Measurements from ENCODE around the gene DHX30.
A peak's percentile ranks its signal among the peaks of the same experiment; 100 is the strongest.
"Not testable (repeated sequence)": the region's sequence is repeated elsewhere in the genome, so short reads cannot be mapped to it uniquely, and the experiment has no call there.

DHX30 gene

GRCh38 chr3:47817609-47818008 is 14.7 kb downstream of the DHX30 start:
- TF ChIP-seq CTCF (conservative IDR thresholded peaks at IDR 0.05) (no peak), ZFX (IDR thresholded peaks at IDR 0.05) (no peak)
- no peak overlapping the region for H3K27ac ChIP-seq

DNA sequence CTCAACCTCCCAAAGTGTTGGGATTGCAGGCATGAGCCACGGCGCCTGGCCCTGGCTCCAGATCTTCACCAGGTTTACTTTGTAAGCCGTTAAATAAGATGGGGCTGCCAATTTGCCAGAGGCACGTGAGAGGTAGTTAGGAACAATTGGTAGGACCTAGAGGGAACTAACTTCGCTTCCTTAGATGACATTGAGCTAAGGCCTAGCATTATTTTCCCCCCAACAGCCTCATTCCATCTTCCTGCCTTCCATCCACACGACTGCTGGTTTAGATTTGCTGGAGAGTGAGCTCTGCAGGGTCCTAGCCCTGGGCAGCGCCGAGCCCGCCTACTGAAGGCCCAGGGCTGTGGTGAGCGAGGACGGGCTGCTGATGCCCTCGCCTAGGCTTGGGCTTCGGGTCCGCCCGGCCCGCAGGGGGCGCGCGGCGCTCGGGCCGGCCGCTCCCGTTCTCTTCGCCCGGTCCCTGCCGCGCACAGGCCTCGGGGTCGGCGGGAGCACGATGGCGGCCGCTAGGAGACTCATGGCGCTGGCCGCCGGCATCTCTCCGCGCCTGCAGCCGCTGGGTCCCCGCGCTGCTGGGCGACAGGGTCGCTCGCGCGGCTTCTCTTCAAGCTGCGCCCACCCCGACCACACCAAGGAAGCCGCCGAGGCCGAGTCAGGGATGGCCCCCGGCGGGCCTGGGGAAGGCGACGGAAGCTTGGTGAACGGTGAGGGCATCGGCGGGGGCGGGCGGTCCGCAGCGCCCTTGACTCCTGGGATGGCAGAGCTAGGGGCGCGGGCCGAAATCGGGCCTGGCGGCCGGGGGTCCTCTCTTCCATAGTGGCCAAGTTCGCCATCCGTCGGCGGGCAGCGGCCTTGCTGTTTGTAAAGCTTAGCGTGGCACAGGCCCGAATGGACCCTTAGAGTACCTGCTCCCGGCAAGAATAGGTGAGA is 21.9 kb downstream of the DHX30 start:
- TF ChIP-seq ZFX (IDR thresholded peaks at IDR 0.05) (peak; percentile 98), CTCF (conservative IDR thresholded peaks at IDR 0.05) (peak; percentile 97)
- H3K27ac ChIP-seq, result peak overlapping the region; percentile 92

DNA sequence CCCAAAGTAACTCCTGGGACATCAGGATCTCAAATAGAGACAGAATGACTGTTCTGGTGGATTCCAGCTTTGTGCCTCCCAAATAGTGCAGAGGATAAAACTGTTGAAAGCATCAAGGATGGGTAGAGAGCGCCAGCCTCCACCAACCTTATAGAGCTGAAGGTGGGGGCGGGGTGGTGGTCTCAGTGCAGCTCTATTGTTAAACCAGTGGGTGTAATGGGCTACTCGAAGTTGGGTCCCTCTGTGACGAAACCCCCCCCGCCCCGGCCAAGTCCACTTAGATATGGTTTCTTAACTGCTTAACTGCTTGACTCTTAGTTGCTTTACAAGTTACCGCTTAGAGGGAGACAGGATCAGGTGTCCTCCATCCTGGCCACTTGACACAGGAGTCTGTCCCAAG is 22.7 kb downstream of the DHX30 start:
- H3K27ac ChIP-seq, result peak overlapping the region; percentile 92
- no peak for TF ChIP-seq ZFX (IDR thresholded peaks at IDR 0.05)
- TF ChIP-seq CTCF (conservative IDR thresholded peaks at IDR 0.05), result no peak

DNA sequence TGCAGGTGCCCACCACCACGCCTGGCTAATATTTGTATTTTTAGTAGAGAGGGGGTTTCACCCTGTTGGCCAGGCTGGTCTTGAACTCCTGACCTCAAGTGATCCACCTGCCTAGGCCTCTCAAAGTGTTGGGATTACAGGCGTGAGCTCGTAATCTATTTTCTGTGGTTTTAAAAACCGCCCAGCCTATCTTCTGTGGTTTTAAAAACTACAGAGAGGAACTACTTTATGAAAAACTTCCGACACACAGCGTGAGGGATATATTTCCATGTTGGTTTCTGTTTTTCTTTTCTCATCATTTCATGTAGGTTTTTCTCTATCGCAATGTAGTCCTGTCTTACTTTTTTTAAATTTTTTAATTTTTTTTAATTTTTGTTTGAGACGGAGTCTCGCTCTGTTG is 26.5 kb downstream of the DHX30 start:
- H3K27ac ChIP-seq, result not testable (repeated sequence)

GRCh38 chr3:47836986-47837385 is 34.0 kb downstream of the DHX30 start:
- TF ChIP-seq ZFX (IDR thresholded peaks at IDR 0.05) (no peak), CTCF (conservative IDR thresholded peaks at IDR 0.05) (no peak)
- H3K27ac ChIP-seq, result no peak overlapping the region

- no peak for TF ChIP-seq ZFX (IDR thresholded peaks at IDR 0.05)
- no peak for TF ChIP-seq CTCF (conservative IDR thresholded peaks at IDR 0.05)
- no peak overlapping the region for H3K27ac ChIP-seq
Observed at GRCh38 chr3:47838503-47838902, 35.6 kb downstream of the DHX30 start.

- no peak for TF ChIP-seq ZFX (IDR thresholded peaks at IDR 0.05)
- TF ChIP-seq CTCF (conservative IDR thresholded peaks at IDR 0.05), result no peak
- no peak overlapping the region for H3K27ac ChIP-seq
Observed at GRCh38 chr3:47841786-47842349, 38.9 kb downstream of the DHX30 start.
